ENCODE data around the gene EEIG1.

- no peak for TF ChIP-seq CTCF (IDR thresholded peaks at IDR 0.05)
- TF ChIP-seq POLR2A (IDR thresholded peaks at IDR 0.05): no peak
Observed at GRCh38 chr9:127971357-127972235, 9.2 kb downstream of the EEIG1 start.

Data from Peyer's patch (tissue), 4 donors.